Erythroblast (primary cell): Measurements from ENCODE around the gene MPPED1.

Experiments
- GATA1 ChIP-seq: IDR thresholded peaks from 2 replicates; pipeline ENCODE4 v1.6.1; 2011; ENCODE audit warnings: low read depth, mild to moderate bottlenecking, control low read depth, low read length, moderate library complexity
- POLR2A ChIP-seq: IDR thresholded peaks from 2 replicates; pipeline ENCODE4 v1.6.1; 2011; ENCODE audit warnings: mild to moderate bottlenecking, low read length

- TF ChIP-seq POLR2A (no peak), GATA1 (no peak)
These were observed 21.1 kb downstream of the MPPED1 start for GRCh38 chr22:43432883-43433415.
